HepG2 (cell line): Measurements from ENCODE around the gene ARHGAP32.

Source experiments
- KDM4B ChIP-seq: sonication (generic); formaldehyde crosslinking; IDR thresholded peaks from 2 replicates; pipeline ENCODE4 v1.4.0; 2020; ENCODE audit warnings: missing genetic modification reagents
- MAX ChIP-seq: IDR thresholded peaks from 2 replicates; pipeline ENCODE4 v1.6.1; 2012; ENCODE audit warnings: inconsistent platforms
- PAWR ChIP-seq: sonication (generic); formaldehyde crosslinking; IDR thresholded peaks from 2 replicates; pipeline ENCODE4 v1.4.0; 2020; ENCODE audit warnings: missing genetic modification reagents, mild to moderate bottlenecking, borderline replicate concordance
- PHF20 ChIP-seq: sonication (generic); formaldehyde crosslinking; IDR thresholded peaks from 2 replicates; pipeline ENCODE4 v1.5.0; 2020; ENCODE audit warnings: mild to moderate bottlenecking, missing genetic modification reagents
- PRDM15 ChIP-seq: sonication (generic); formaldehyde crosslinking; IDR thresholded peaks from 2 replicates; pipeline ENCODE4 v1.4.0; 2020; ENCODE audit warnings: missing genetic modification reagents
- SALL1 ChIP-seq: sonication (generic); formaldehyde crosslinking; IDR thresholded peaks from 2 replicates; pipeline ENCODE4 v1.8.0; 2022; ENCODE audit warnings: mild to moderate bottlenecking, missing genetic modification reagents
- SIN3A ChIP-seq: IDR thresholded peaks from 2 replicates; pipeline ENCODE4 v1.6.1; 2011; ENCODE audit warnings: low read depth, mild to moderate bottlenecking, control low read depth, low read length, borderline replicate concordance
- TF ChIP-seq, protein P1 (sequence below): sonication (generic); formaldehyde crosslinking; IDR thresholded peaks from 2 replicates; pipeline ENCODE4 v1.5.0; 2020; ENCODE audit warnings: mild to moderate bottlenecking, missing genetic modification reagents, moderate library complexity
- TF ChIP-seq, protein P2 (sequence below): sonication (generic); formaldehyde crosslinking; IDR thresholded peaks from 2 replicates; pipeline ENCODE4 v1.5.0; 2020; ENCODE audit warnings: missing genetic modification reagents, mild to moderate bottlenecking, borderline replicate concordance
- TF ChIP-seq, protein P3 (sequence below): sonication (generic); formaldehyde crosslinking; IDR thresholded peaks from 2 replicates; pipeline ENCODE4 v1.5.1; 2020; ENCODE audit warnings: mild to moderate bottlenecking, missing genetic modification reagents, moderate library complexity

DNA sequence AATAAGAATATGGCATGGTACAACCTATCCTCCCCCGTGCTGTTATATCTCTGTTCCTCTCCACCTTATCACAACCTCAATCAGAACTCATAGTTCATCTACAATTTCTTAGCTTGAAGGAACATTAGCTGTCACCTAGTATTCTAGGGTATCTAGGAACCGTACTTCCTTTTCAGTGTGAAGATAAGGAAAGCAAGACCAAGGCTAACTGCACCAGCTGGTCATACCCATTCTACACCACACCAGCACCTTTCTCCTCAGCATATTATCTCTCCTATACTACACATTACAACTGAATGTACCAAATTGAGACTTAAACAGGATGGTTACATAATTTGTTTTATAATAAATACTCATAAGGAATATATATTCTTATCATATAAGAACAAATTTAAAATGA lies 73.1 kb downstream of the ARHGAP32 start:
- no peak for TF ChIP-seq KDM4B (CRISPR knock-in tag)
- no peak for TF ChIP-seq MAX
- TF ChIP-seq, protein P1, sequence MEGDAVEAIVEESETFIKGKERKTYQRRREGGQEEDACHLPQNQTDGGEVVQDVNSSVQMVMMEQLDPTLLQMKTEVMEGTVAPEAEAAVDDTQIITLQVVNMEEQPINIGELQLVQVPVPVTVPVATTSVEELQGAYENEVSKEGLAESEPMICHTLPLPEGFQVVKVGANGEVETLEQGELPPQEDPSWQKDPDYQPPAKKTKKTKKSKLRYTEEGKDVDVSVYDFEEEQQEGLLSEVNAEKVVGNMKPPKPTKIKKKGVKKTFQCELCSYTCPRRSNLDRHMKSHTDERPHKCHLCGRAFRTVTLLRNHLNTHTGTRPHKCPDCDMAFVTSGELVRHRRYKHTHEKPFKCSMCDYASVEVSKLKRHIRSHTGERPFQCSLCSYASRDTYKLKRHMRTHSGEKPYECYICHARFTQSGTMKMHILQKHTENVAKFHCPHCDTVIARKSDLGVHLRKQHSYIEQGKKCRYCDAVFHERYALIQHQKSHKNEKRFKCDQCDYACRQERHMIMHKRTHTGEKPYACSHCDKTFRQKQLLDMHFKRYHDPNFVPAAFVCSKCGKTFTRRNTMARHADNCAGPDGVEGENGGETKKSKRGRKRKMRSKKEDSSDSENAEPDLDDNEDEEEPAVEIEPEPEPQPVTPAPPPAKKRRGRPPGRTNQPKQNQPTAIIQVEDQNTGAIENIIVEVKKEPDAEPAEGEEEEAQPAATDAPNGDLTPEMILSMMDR = no peak
- no peak for TF ChIP-seq PAWR (CRISPR knock-in tag)
- TF ChIP-seq, protein P2, sequence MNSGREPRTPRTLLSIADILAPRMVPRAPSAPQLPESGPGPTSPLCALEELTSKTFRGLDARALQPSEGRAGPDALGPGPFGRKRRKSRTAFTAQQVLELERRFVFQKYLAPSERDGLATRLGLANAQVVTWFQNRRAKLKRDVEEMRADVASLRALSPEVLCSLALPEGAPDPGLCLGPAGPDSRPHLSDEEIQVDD (CRISPR knock-in tag) = no peak
- no peak for TF ChIP-seq PRDM15 (CRISPR knock-in tag)
- no peak for TF ChIP-seq SALL1 (CRISPR knock-in tag)
- TF ChIP-seq PHF20 (CRISPR knock-in tag) = no peak
- TF ChIP-seq SIN3A = no peak
- TF ChIP-seq, protein P3, sequence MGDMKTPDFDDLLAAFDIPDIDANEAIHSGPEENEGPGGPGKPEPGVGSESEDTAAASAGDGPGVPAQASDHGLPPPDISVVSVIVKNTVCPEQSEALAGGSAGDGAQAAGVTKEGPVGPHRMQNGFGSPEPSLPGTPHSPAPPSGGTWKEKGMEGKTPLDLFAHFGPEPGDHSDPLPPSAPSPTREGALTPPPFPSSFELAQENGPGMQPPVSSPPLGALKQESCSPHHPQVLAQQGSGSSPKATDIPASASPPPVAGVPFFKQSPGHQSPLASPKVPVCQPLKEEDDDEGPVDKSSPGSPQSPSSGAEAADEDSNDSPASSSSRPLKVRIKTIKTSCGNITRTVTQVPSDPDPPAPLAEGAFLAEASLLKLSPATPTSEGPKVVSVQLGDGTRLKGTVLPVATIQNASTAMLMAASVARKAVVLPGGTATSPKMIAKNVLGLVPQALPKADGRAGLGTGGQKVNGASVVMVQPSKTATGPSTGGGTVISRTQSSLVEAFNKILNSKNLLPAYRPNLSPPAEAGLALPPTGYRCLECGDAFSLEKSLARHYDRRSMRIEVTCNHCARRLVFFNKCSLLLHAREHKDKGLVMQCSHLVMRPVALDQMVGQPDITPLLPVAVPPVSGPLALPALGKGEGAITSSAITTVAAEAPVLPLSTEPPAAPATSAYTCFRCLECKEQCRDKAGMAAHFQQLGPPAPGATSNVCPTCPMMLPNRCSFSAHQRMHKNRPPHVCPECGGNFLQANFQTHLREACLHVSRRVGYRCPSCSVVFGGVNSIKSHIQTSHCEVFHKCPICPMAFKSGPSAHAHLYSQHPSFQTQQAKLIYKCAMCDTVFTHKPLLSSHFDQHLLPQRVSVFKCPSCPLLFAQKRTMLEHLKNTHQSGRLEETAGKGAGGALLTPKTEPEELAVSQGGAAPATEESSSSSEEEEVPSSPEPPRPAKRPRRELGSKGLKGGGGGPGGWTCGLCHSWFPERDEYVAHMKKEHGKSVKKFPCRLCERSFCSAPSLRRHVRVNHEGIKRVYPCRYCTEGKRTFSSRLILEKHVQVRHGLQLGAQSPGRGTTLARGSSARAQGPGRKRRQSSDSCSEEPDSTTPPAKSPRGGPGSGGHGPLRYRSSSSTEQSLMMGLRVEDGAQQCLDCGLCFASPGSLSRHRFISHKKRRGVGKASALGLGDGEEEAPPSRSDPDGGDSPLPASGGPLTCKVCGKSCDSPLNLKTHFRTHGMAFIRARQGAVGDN (CRISPR knock-in tag) = no peak
